C4-2B (cell line): ENCODE data around the gene SMIM3.

ENCODE experiments used
- ZFX ChIP-seq: fragments of 450-650 bp; IDR thresholded peaks from 2 replicates; pipeline ENCODE4 v1.6.1; 2017
- TF ChIP-seq, protein P1 (sequence below): fragments of 450-650 bp; conservative IDR thresholded peaks from 2 replicates; pipeline ENCODE4 v1.5.1; 2017; ENCODE audit warnings: mild to moderate bottlenecking

DNA sequence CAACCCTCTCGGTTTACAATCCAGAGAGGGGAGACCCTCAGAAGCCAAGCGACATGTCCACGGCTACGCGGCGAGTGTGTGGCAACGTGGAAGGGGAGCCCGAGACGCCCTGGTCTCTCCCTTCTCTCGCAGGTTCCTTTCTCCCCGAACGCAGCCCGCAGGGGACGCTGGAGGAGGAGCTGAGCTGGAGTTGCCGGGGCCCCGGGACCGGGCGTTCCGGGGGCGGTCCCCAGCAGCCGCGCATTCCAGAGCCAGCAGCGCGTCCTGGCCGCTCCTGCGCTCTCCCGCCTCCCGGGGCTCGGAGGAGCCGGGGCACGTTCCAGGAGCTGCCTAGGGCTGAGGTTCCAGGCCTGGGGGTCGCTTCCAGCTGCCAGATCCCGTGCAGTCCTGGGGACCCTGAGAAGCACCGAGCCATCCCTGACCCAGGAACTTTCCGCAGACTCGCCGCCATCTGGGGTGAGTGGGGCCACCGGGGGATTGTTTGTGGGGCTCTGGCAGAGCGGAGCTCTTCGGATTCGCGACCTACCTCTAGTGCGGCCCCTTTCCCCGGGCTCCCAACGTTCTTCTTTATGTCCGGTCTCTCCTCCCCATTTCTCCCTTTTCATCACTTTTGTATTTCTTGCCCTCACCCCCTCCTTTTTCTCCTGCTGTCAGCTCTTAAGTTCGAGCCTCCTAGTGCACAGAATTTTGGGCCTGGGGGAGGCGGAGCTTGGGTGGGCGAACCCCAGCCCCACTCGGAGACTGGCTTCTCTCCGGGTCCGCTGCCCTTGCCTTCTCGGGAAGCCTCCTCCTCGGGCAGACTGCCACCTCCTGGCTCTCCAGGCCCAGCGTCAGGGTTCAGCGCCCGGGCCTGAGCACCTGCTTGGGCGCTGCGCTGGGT lies at the start of gene SMIM3:
- TF ChIP-seq, protein P1, sequence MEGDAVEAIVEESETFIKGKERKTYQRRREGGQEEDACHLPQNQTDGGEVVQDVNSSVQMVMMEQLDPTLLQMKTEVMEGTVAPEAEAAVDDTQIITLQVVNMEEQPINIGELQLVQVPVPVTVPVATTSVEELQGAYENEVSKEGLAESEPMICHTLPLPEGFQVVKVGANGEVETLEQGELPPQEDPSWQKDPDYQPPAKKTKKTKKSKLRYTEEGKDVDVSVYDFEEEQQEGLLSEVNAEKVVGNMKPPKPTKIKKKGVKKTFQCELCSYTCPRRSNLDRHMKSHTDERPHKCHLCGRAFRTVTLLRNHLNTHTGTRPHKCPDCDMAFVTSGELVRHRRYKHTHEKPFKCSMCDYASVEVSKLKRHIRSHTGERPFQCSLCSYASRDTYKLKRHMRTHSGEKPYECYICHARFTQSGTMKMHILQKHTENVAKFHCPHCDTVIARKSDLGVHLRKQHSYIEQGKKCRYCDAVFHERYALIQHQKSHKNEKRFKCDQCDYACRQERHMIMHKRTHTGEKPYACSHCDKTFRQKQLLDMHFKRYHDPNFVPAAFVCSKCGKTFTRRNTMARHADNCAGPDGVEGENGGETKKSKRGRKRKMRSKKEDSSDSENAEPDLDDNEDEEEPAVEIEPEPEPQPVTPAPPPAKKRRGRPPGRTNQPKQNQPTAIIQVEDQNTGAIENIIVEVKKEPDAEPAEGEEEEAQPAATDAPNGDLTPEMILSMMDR = peak; percentile 63
- TF ChIP-seq ZFX = no peak
